HG03025 (cell line): ENCODE measurements around the gene LRCH4.
"Not testable (repeated sequence)": the region's sequence is repeated elsewhere in the genome, so short reads cannot be mapped to it uniquely, and the experiment has no call there.

Experiments
- ATAC-seq: cut with Tn5 transposase; IDR thresholded peaks from one replicate; pipeline ENCODE4 v1.9.1; 2021; ENCODE audit warnings: mild to moderate bottlenecking, moderate library complexity; ENCODE audit not compliant: unreplicated experiment, low FRiP score

LRCH4 gene

GRCh38 chr7:100568176-100568895, 17.6 kb downstream of the LRCH4 start:
- ATAC-seq = no peak

- ATAC-seq = no peak
Observed at GRCh38 chr7:100567751-100568175, 18.2 kb downstream of the LRCH4 start.

GRCh38 chr7:100567031-100567730, 18.7 kb downstream of the LRCH4 start:
- ATAC-seq = no peak

- ATAC-seq = no peak
Observed at GRCh38 chr7:100566018-100566531, 19.9 kb downstream of the LRCH4 start.

- no peak for ATAC-seq
Observed at GRCh38 chr7:100565133-100565571, 20.8 kb downstream of the LRCH4 start.

GRCh38 chr7:100564405-100564804, 21.5 kb downstream of the LRCH4 start:
- not testable (repeated sequence) for ATAC-seq

GRCh38 chr7:100563809-100564400, 22.0 kb downstream of the LRCH4 start:
- no peak for ATAC-seq

GRCh38 chr7:100563100-100563564, 22.8 kb downstream of the LRCH4 start:
- no peak for ATAC-seq

- ATAC-seq = no peak
Observed at GRCh38 chr7:100562195-100563099, 23.5 kb downstream of the LRCH4 start.

GRCh38 chr7:100561491-100562194, 24.3 kb downstream of the LRCH4 start:
- no peak for ATAC-seq

- no peak for ATAC-seq
Observed at GRCh38 chr7:100559127-100559526, 26.8 kb downstream of the LRCH4 start.

- no peak for ATAC-seq
Observed at GRCh38 chr7:100556541-100556940, 29.4 kb downstream of the LRCH4 start.

GRCh38 chr7:100555701-100556100, 30.2 kb downstream of the LRCH4 start:
- no peak for ATAC-seq

- ATAC-seq = no peak
Observed at GRCh38 chr7:100553032-100553431, 32.9 kb downstream of the LRCH4 start.

- ATAC-seq = no peak
Observed at GRCh38 chr7:100552532-100552931, 33.4 kb downstream of the LRCH4 start.

GRCh38 chr7:100548446-100548845, 37.5 kb downstream of the LRCH4 start:
- not testable (repeated sequence) for ATAC-seq

- no peak for ATAC-seq
Observed at GRCh38 chr7:100547872-100548271, 38.1 kb downstream of the LRCH4 start.

- no peak for ATAC-seq
Observed at GRCh38 chr7:100546926-100547800, 38.8 kb downstream of the LRCH4 start.
